GM18907 (cell line): ENCODE data around the gene GORAB.

Source experiments
- ATAC-seq: cut with Tn5 transposase; IDR thresholded peaks from one replicate; pipeline ENCODE4 v1.9.1; 2021; ENCODE audit warnings: mild to moderate bottlenecking, moderate library complexity; ENCODE audit not compliant: unreplicated experiment

Gene GORAB

DNA sequence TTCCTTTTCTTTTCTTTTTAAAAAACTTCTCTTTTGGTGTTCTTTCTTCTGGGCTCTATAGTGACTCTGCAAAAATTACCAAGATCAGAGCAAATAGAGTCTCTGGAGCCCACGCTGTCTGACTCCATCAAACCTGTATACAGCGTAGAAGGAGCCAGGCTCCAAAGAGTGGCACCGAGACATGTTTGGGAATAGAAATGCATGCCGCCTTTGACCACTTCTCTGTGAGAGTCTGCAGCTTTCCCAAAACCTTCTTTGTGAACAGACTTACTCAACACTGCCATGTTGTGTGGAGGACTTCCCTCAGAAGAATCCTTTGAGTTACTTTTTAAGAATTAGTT, 55.3 kb downstream of the GORAB start:
- ATAC-seq, result no peak

DNA sequence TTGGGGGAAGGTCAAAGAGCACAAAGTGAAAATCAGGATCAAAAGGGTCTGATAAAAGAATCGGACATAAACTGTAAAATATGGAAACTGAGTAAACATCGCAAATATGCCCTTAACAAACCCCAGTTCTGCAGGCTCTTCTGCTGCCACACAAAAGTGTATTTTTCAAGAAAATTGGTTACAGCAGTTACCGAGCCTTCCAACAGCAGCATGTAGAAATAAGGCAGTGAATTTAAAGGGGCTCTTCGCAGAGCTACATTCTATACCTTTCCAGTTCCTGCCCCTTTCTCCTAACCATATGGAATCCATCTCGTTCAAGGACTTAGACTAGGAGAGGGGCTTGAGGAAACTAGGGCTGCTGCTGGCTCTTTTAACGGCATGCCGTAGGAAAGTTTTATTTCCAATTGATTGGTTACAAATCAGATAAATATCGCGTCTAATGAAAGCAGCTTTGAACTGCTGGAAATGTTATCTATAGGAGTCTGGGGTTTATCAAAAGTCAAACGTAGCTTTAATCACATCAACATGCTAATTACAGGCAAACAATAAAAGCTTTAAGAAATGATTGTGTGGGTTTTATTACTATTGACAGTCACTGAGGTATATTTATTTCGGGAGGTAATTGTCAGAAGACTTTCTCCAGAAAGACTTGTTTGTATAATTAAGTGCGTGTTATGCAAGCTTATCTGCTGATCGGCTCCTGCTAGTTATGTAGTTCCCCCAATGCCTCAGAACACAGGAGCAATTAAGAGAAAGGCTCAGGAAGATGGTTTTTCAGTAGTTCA, 59.1 kb downstream of the GORAB start:
- no peak for ATAC-seq

DNA sequence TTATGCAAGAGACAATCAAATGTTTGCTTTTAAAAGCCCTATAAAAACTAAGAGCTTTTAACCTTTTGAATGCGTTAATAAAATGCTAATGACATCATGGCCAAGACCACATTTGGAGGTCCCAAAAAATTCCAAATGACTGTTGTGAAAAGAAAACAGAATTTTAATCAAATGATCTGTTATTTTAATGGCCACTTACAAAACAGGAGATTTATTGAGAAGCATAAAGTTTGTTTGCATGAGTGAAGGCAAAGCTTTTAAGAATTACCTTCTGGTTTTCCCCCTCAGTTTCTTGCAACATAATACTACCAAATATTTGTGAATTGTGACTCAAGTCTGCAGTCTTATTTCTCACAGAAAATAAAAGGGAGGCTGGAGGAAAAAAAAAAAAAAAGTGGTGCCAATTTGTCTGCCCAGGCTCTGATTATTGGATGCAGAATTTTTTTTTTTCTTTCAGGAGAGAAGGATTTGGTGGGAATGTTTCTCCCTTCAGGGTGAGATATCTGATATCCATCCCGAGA, 60.7 kb downstream of the GORAB start:
- no peak for ATAC-seq

DNA sequence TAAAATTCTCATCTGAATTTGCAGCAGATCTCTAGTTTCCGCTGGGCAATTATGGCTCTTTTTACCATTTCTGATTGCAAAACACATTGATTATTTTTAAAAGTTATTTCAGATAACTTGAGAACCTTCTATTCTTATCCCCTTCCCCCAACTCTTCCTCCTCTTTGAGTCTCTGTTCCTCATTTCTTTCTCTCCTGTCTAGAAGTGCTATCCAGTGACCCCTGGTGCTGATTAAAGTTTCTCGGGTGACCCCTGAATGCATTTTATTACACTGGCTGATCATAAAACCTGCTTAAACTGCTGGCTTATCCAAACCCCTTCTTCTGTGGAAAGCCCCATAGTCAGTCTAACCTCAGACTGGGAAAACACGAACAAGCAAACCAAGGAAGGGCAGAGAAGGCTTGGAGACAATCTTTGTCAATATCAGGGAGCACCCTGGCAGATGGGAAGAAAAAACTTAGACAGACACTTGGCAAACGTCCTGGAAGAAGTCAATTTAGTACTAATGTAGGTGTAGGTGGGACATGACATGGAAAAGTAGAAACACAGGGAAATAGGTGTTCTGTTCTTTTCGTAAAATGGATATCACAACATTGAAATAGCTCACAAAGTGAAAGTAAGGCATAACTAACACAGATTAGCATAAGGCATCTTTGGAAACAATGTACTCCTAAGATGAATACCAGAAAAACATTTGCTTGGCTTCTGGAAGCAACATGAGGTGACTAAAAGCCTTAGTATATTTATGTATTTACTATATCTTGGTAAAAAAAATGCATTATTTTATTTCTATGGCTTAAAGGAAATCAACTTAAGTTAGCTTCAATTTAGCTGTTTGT, 61.4 kb downstream of the GORAB start:
- ATAC-seq, result no peak

DNA sequence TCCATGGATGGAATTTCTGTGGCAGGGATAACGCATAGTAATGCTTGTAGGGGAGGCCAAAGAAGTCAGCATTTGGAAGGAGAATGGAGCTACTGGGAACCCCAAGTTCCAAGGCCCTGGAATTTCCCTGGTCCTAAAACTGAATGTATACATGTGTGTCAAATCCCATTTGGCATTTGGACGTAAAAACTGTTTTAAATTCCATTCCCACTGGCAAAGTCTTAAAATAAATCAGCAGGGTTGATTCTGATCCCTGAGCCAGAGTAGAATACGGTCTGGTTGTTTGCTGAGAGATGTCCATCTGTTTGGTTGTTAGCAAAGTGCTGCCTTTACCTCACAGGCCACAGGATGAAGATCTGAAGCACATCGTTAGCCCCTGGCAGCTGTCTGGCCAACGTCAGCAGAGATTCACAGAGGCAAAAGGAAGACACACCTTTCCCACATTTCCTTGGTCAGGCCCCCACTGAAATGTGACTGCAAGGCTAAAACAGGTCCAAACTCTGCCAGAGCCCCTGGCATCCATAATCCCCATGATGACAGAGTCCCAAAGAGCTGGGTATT, 62.2 kb downstream of the GORAB start:
- no peak for ATAC-seq

DNA sequence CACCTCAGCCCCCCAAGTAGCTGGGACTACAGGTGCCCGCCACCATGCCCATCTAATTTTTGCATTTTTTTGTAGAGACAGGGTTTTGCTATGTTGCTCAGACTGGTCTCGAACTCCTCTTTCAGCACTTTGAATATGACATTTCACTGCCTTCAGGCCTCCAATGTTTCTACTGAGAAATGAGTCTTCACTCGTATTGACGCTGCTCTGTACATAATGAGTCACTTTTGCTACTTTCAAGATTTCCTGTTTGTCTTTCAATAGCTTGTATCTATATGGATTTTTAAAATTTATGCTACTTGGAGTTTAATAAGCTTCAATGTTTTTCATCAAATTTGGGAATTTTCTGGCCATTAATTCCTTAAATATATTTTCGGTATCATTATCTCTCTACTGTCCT, 64.7 kb downstream of the GORAB start:
- ATAC-seq, result no peak

DNA sequence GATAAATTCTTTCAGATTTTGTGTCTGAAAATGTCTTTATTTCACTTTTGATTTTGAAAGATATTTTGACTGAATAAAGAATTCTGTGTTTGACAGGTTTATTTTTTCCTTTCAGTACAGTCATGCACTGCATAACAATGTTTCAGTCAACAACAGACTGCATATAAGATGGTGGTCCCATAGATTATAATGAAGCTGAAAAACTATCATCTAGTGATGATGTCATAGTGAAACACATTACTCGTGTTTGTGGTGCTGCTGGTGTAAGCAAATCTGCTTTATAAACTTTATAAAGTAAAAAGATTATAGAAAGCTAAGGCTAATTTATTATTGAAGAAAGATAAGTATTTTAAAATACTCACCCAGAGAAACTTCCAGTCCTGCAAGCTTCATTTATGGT, 66.7 kb downstream of the GORAB start:
- ATAC-seq, result no peak

DNA sequence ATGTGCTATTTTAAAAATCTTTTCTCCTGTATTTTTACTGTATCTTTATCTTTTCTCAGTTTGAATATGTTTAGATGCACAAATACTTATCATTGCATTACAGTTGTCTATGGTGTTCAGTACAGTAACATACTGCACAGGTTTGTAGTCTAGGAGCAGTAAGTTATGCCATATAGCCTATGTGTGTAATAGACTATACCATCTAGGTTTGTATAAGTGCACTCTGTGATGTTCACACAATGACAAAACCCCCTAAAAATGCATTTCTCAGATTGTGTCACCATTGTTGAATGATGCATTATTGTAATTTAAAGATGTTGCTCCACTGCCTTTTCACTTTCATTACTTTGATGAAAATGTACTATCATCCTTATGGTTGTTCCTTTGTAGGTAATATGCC, 67.1 kb downstream of the GORAB start:
- no peak for ATAC-seq

DNA sequence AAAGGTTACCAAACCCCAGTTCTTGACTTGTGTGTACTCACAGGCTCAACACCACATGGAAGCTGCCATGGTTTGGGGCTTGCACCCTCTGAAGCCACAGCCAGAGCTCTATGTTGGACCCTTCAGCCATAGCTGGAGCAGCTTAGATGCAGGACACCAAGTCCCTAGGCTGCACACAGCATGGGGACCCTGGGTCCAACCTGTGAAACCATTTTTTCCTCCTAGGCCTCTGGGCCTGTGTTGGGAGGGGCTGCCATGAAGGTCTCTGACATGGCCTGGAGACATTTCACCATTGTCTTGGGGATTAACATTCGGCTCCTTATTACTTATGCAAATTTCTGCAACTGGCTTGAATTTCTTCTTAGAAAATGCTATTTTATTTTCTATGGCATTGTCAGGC, 69.9 kb downstream of the GORAB start:
- ATAC-seq, result no peak
